HG03025 (cell line): ENCODE measurements around the gene AGAP6.
"Not testable (repeated sequence)": the region's sequence is repeated elsewhere in the genome, so short reads cannot be mapped to it uniquely, and the experiment has no call there.

Experiments used
- ATAC-seq: cut with Tn5 transposase; IDR thresholded peaks from one replicate; pipeline ENCODE4 v1.9.1; 2021; ENCODE audit warnings: mild to moderate bottlenecking, moderate library complexity; ENCODE audit not compliant: unreplicated experiment, low FRiP score

Gene AGAP6

DNA sequence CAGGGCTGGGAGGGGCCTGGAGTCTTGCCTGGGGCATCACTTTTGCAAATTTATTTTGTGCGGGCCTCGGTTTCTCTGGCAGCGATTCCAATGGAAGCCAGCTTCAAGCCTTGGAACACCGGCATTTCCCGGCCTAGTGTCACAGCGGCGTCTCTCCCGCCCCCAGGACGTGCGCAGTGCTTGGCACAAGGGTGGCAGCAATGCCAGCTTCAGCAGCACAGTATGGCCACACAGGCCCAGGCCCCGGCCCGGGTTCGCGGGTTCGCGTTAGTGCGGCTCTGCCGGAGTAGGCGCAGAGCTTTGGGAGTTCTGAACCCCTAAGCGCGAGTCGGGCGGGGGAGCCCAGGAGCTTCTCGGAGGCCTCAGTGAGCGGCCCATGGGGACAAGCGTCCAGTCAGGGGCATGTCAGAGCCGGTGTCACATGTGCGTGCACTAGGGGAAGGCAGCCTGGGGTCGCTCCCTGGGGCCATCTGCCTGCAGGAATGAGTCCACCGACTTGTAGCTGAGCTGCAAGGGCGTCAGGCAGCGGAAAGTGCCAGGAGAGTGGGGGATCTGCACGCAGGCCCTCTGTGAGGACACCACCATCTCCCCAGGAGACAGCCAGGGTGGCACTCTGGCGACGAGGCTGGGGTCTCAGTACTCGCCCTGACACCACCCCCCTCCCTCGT lies 36.6 kb downstream of the AGAP6 start:
- ATAC-seq = not testable (repeated sequence)

DNA sequence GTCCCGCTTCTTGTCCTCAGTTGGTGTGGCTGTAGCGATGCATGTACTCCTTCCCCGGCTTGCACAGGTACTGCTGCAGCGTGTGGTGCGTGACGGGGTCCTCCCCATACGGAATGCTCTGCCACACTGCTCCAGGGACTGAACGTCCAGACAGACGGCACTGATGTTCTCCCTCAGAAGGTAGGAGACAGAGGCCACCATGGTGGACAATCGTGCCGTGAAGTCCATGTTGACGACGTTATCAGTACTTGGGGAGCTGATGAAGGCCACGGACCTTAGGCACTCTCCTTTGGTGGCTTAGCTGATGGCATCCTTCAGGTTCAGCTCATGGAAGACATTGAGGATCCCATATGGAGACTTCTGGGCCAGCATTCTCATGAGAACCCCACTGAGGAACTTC lies 37.4 kb downstream of the AGAP6 start:
- no peak for ATAC-seq

DNA sequence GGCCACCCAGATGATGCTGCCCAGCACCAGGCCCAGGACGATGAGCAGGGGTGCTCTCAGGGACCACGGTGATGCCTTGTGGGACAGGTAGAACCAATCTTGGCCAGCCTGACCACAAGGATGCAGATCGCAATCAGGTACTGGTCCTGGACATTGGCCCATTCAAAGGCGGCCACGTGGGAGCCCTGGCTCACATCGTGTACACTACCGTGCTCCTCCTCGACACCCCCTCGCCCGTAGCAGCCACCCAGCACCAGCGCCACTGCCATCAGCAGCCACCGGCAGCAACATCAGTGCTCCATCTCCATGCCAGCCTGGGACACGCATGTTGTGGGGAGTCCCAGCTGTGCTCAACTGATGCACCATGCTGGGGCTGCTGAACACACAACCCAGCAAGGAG lies 39.0 kb downstream of the AGAP6 start:
- ATAC-seq = no peak

DNA sequence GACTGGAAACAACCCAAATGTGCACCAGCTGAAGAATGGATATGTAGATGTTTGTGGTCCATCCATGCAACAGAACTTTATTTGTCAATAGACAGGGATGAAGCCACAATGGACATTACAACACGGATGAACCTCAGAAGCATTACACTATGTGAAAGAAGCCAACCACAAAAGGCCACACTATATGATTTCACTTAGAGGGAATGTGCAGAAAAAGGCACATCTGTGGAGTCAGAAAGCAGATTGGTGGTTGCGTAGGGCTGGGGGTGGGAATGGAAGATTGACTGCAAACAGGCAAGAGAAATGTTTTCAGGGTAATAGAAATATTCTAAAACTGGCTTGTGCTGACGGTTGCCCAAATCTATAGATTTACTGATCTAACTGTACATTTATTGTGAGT lies 45.3 kb downstream of the AGAP6 start:
- ATAC-seq = no peak

DNA sequence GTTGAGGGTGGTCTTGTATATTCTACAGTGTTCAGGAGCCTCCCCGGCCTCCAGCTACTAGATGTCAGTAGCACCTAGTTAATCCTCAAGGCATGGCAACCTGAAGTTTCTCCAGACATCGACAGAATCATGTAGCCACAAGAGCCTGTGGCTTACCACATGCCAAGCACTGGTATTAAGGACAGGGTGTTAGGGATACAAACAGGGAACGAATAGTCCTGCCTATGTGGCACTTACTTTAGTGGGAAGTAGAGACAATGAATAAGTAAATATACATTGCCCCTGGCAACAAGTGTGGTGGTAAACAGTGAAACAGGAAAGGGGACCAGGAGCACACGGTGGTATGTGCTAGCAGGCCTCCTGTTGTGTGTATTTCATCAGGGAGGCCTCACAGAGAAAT lies 47.1 kb downstream of the AGAP6 start:
- not testable (repeated sequence) for ATAC-seq

DNA sequence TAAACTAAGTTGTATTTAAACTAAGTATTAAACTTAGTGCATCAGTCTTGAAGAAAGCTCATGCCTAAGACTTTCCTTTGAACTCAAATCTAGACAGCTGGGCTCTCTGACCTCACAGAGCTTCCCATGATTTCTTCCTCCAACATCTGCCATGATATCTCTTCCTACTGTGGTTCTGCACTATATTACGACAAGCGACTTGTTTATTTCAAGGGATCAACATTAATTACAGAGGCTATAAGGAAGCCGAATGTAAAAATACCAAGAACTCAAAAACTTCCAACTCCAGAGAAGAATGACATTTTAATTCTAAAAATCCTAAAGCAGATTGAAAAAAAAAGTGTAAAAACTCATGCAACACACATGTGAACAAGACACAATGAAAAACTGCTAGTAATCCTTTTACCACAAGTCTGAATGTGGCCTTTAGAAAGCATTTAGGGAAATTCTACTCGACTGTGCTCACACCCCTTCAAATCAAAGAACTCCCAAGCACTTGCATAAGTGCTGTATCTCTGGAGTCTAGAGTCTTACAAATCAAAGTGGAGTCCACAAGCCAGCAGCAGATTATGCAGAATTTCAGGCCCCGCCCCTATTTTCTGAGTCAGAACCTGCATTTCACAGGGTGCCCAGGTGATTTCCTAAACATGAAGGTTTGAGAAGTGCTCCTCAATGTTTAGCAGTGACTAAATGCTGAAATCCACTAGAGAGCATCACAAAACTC lies 56.9 kb downstream of the AGAP6 start:
- no peak for ATAC-seq

DNA sequence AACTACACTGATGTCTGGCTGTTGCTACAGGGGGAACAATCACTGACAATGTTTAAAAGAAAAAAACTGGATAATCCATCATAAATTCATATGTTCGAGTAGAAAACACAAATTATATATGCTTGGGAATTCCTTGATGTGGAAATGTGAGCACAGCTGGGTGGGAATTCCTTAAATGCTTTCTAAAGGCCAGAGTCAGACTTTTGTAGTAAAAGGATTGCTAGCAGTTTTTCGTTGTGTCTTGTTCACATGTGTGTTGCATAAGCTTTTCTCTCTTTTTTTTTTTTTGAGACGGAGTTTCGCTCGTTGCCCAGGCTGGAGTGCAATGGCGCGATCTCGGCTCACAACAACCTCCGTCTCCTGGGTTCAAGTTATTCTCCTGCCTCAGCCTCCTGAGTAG lies 58.3 kb downstream of the AGAP6 start:
- ATAC-seq = not testable (repeated sequence)

DNA sequence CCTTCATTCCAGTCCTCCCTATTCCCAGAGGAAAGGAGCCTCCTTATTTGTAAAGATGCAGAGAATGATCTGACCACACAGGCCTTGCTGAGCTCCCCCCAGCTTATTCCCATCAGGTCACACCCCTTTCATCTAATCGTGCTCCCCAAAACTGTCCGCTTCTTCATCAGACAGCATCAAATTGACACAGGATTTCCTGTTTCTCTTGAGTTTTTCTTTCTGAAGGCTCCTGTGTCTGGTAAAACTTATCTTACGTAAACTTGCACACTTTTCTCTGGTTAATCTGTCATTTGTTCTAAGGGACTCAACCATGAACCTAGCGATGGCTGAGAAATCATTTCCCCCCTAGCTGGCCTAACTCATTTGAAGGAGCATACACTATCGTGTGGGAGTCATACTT lies 59.4 kb downstream of the AGAP6 start:
- ATAC-seq = not testable (repeated sequence)

DNA sequence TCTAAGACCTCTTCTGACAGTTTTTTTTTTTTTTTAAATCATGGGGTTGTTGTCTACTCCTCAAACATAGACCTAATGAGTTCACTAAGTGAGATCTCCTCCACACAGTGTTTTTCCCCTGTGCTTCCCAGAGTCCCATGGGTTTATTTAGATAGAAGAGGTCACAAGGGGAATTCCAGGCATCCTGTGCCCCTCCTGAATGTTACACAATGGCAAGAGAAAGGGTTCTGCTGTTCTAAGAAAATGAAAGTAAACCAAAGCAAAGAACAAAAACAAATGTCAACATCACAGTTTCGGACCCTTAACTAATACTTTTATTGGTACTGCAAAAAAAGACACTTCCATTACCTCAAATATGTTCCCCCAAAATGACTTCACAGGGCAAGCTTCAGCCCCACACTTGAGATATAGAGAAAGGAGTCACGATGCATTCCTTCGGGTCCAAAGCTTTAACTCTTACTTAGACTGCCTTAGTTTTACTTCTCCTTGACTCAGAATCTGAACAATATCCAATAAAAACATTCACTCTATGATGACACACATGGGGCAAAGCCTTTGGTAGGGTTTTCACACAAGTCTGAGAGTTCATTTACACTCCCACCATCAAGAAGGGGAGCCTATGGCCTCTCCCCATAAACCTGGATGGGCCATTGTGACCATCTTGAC lies 63.9 kb downstream of the AGAP6 start:
- ATAC-seq = not testable (repeated sequence)

DNA sequence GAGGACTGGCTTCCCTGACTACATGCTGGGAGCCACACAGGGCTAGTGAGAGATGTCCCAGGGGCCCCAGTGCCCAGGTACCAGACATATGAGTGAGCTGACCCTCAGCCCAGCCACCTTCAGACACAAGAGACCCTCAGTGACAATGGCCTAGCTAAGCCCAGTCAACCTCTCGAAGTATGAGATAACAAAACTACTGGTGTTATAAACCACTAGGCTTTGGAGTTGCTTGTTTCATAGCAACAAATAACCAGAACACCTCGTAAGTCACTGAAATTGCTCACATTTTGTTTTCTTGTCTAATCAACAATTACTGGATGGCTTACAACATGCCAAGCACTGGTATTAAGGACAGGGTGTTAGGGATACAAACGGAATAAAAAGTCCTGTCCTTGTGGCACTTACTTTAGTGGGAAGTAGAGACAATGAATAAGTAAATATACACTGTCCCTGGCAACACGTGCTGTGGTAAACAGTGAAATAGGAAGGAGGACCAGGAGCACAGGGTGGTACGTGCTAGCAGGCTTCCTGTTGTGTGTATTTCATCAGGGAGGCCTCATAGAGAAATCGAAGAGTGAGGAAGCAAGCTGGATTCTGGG lies 64.7 kb downstream of the AGAP6 start:
- ATAC-seq = not testable (repeated sequence)

DNA sequence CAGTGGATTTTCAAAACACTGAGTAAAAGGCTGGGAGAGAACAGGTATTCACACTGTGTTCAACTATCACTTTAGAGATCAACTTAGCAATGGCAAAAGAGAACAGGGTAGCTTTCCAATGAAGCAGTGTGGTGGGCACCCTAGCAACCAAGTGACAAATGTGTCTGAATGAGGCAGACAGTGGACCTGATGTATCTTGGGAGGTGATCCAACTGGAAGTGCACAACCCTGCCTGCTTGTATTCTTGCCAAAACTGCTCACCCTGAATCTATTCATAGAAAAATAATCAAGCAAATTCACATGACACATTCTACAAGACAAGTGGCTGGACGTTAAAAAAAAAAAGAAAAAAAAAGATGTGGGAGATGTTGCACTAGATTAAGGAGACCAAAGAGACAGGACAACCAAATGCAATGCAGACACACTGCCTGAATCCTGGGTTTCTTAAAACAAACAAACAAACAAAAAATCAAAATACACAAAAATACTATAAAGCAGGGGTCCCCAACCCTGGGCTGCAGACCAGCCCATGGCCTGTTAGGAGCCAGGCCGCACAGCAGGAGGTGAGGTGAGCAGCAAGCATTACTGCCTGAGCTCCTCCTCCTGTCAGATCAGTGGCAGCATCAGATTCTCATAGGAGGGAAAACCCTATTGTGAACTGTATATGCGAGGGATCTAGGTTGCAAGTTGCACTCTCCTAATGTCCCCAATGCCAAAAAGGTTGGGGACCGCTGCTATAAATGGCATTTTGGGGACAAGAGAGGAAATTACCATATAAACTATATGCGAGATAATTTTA lies 67.5 kb downstream of the AGAP6 start:
- not testable (repeated sequence) for ATAC-seq

DNA sequence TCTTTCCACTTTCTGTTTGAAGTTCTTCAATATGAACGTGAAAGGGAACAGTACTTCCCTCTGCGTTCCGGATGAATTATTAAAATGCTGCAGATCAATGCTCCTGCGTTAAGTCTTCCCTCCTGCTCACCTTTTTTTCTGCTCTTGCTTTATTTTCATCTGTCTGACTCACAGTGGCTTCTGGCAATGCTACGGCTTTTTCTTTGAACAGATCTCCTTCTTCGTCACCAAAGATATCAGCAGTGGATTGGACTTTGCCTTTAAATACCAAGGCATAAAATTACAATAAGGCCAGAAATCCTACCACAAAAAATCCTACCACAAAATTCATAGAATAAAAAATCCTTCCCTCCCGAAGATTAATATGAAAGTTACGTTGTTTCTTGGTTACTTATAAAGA lies 68.4 kb downstream of the AGAP6 start:
- ATAC-seq = not testable (repeated sequence)

DNA sequence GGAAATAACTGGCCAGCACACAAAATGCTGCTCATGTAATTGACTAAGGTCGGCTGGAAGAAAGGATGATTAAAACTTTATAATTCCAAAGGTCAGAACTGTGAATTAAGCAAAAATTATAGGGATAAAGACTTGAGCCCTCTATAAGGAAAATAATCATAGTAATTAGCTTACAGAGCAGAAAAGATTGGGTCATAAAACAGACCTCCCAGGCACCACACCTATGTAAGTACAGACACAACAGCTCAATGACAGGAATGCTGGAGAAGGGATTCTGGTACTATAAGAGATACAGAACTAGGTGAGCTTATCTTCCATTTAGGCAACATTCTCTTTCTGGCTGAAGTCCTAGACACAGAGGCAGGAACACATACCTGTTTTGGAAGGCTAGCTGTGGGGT lies 70.5 kb downstream of the AGAP6 start:
- not testable (repeated sequence) for ATAC-seq

DNA sequence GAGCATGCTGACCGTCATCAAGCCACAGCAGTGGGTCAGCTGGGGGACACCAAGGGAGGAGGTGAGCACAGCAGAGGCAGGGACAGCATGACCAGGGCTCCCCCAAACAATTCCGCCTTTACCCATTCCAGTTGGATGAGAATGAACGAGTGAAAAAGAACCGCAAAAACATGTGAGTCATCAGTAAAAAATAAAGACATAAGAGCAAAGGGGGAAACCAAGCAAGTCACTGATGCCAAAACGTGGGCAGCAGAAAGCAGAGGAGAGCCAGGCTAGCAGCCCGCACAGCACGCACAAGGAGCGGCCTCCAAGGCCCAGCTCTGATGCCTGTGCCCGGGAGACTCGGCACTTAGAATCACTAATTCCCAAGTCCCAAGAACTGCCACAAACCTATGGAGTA lies 71.7 kb downstream of the AGAP6 start:
- ATAC-seq = not testable (repeated sequence)
